HepG2 (cell line): ENCODE data around the gene CDX1. TPM values are rescaled to one million over a fixed set of nuclear protein-coding genes. Genes with fewer than 3 reads are reported as not detected.
A peak's percentile ranks its signal among the peaks of the same experiment; 100 is the strongest.

ENCODE experiments used
- ATAC-seq: fragments of 200-7000 bp; cut with Tn5 transposase; 3 replicates; pipeline ENCODE4 v1.9.1; 2020; ENCODE audit warnings: mild to moderate bottlenecking, moderate library complexity
- BruUV-seq: library from RNA; stranded (reverse); fragments of 400-500 nt; replicated peaks from 2 replicates; lab custom pipeline; 2021; lab: Mats Ljungman, UMichigan
- CTCF ChIA-PET: fragments of 300-600 bp; formaldehyde crosslinking; extraction: SDS; loops from one replicate; lab custom pipeline; 2021; ENCODE audit warnings: low total read pairs, inconsistent platforms, low intra/inter-chr PET ratio; lab: Yijun Ruan, JAX
- POLR2A ChIA-PET: fragments of 350-600 bp; sonication (Branson Sonifier 250); formaldehyde crosslinking; loops from one replicate; lab custom pipeline; 2020; ENCODE audit warnings: antibody characterized with exemption, inconsistent platforms; lab: Yijun Ruan, JAX
- DNase-seq: peaks from one replicate; pipeline ENCODE4 v3.0.0-alpha.2; 2015; ENCODE audit warnings: low spot score
- FAIRE-seq: peaks from 3 replicates; lab custom pipeline; 2011; peaks lifted over from hg19 to GRCh38; lab: Jason Lieb, UNC
- H2AFZ ChIP-seq: one replicate; pipeline ENCODE4 v1.6.1; 2011; ENCODE audit warnings: low read length, inconsistent platforms
- H3K27ac ChIP-seq: fragments of 300-600 bp; 3 replicates; pipeline ENCODE4 v1.8.0; 2011; ENCODE audit warnings: mixed run types, mild to moderate bottlenecking, mixed read lengths, low read length, inconsistent platforms; ENCODE audit not compliant: insufficient read depth; ENCODE audit errors: extremely low read length
- H3K27me3 ChIP-seq, 2 experiments: fragments of 200-600 bp in 1 of 2; 2 replicates in 1 of 2; 3 replicates in 1 of 2; pipeline versions ENCODE4 v1.6.0 to v1.8.0; 2011; ENCODE audit warnings: low read length in 2 of 2, mild to moderate bottlenecking in 2 of 2, moderate library complexity in 2 of 2, inconsistent platforms in 1 of 2; ENCODE audit not compliant: insufficient read depth in 2 of 2, control insufficient read depth in 1 of 2
- H3K36me3 ChIP-seq, 2 experiments: fragments of 200-600 bp in 1 of 2; replicated peaks in 1 of 2; 2 replicates in 1 of 2; 3 replicates in 1 of 2; pipeline versions ENCODE4 v1.5.1 to v1.8.0; 2011; ENCODE audit warnings: low read length in 2 of 2, inconsistent platforms in 1 of 2; ENCODE audit not compliant: insufficient read depth in 2 of 2, control insufficient read depth in 1 of 2
- H3K4me1 ChIP-seq: 2 replicates; pipeline ENCODE4 v1.5.1; 2012; ENCODE audit warnings: low read length, inconsistent platforms; ENCODE audit not compliant: insufficient read depth
- H3K4me2 ChIP-seq: 2 replicates; pipeline ENCODE4 v1.6.0; 2011; ENCODE audit warnings: low read depth, low read length, inconsistent platforms
- H3K4me3 ChIP-seq, 3 experiments: fragments of 200-600 bp in 1 of 3; sonication (generic), shearing (Covaris generic) in 1 of 3; replicated peaks in 1 of 3; 2 replicates each; pipeline ENCODE4 v1.5.1; 2011 to 2016; ENCODE audit warnings: low read length in 3 of 3, inconsistent platforms in 2 of 3, low read depth in 2 of 3, mild to moderate bottlenecking in 2 of 3, control low read depth in 1 of 3, mixed read lengths in 1 of 3; ENCODE audit not compliant: insufficient read depth in 1 of 3
- H3K79me2 ChIP-seq: one replicate; pipeline ENCODE4 v1.6.1; 2011; ENCODE audit warnings: low read length, inconsistent platforms; ENCODE audit not compliant: insufficient read depth
- H3K9ac ChIP-seq: 2 replicates; pipeline ENCODE4 v1.6.0; 2011; ENCODE audit warnings: mild to moderate bottlenecking, low read depth, low read length, inconsistent platforms; ENCODE audit not compliant: insufficient read depth
- H3K9me3 ChIP-seq: 2 replicates; pipeline ENCODE4 v1.5.1; 2012; ENCODE audit warnings: mild to moderate bottlenecking, low read length
- H4K20me1 ChIP-seq: 2 replicates; pipeline ENCODE4 v1.6.0; 2011; ENCODE audit warnings: inconsistent platforms, mild to moderate bottlenecking, low read length, moderate library complexity; ENCODE audit not compliant: insufficient read depth
- AGO1 ChIP-seq: fragments of 200-400 bp; formaldehyde crosslinking; IDR thresholded peaks from 2 replicates; pipeline ENCODE4 v1.6.1; 2017; ENCODE audit warnings: mild to moderate bottlenecking, low read depth, low read length, moderate library complexity; ENCODE audit not compliant: poor library complexity, severe bottlenecking
- DNMT3B ChIP-seq: conservative IDR thresholded peaks from 2 replicates; pipeline ENCODE4 v1.6.1; 2016; ENCODE audit warnings: missing biosample characterization, control low read depth
- DZIP1 ChIP-seq: sonication (generic); formaldehyde crosslinking; IDR thresholded peaks from 2 replicates; pipeline ENCODE4 v1.5.0; 2020; ENCODE audit warnings: mild to moderate bottlenecking, missing genetic modification reagents
- ERF ChIP-seq: IDR thresholded peaks from 2 replicates; pipeline ENCODE4 v1.6.1; 2018; ENCODE audit warnings: missing biosample characterization, missing genetic modification reagents
- ETV5 ChIP-seq: IDR thresholded peaks from 2 replicates; pipeline ENCODE4 v1.6.1; 2018; ENCODE audit warnings: missing biosample characterization, missing genetic modification reagents, inconsistent platforms, borderline replicate concordance
- FLYWCH1 ChIP-seq: sonication (generic); formaldehyde crosslinking; IDR thresholded peaks from 2 replicates; pipeline ENCODE4 v1.8.1; 2023; ENCODE audit warnings: mild to moderate bottlenecking, missing genetic modification reagents
- FOXO1 ChIP-seq: sonication (generic); formaldehyde crosslinking; IDR thresholded peaks from 2 replicates; pipeline ENCODE4 v1.4.0; 2020; ENCODE audit warnings: missing genetic modification reagents
- GMEB2 ChIP-seq: IDR thresholded peaks from 2 replicates; pipeline ENCODE4 v1.6.1; 2016; ENCODE audit warnings: missing biosample characterization, missing genetic modification reagents, low read depth
- KAT8 ChIP-seq: IDR thresholded peaks from 2 replicates; pipeline ENCODE4 v1.6.1; 2016; ENCODE audit warnings: missing genetic modification reagents, missing compliant biosample characterization
- KMT2B ChIP-seq: IDR thresholded peaks from 2 replicates; pipeline ENCODE4 v1.6.1; 2016; ENCODE audit warnings: missing genetic modification reagents, missing compliant biosample characterization
- MAFG ChIP-seq: sonication (generic); formaldehyde crosslinking; IDR thresholded peaks from 2 replicates; pipeline ENCODE4 v1.5.1; 2020; ENCODE audit warnings: mild to moderate bottlenecking, missing genetic modification reagents
- MIXL1 ChIP-seq: IDR thresholded peaks from 2 replicates; pipeline ENCODE4 v1.6.1; 2016
- MYNN ChIP-seq: sonication (generic); formaldehyde crosslinking; IDR thresholded peaks from 2 replicates; pipeline ENCODE4 v1.4.0; 2020; ENCODE audit warnings: mild to moderate bottlenecking, low read depth, missing genetic modification reagents
- NCOA1 ChIP-seq: sonication (generic); formaldehyde crosslinking; IDR thresholded peaks from 2 replicates; pipeline ENCODE4 v1.9.0; 2021; ENCODE audit warnings: missing genetic modification reagents
- NONO ChIP-seq, 2 experiments: fragments of 450-650 bp in 1 of 2; sonication (generic) in 1 of 2; formaldehyde crosslinking in 1 of 2; IDR thresholded peaks in 1 of 2; conservative IDR thresholded peaks in 1 of 2; 2 replicates each; pipeline versions ENCODE4 v1.6.1 to v1.8.0; 2017 to 2022; ENCODE audit warnings: mild to moderate bottlenecking in 1 of 2, missing genetic modification reagents in 1 of 2, moderate library complexity in 1 of 2
- RAD51 ChIP-seq: fragments of 450-650 bp; IDR thresholded peaks from 2 replicates; pipeline ENCODE4 v1.6.1; 2016; ENCODE audit warnings: borderline replicate concordance
- REL ChIP-seq: sonication (generic); formaldehyde crosslinking; conservative IDR thresholded peaks from 2 replicates; pipeline ENCODE4 v1.8.0; 2022; ENCODE audit warnings: mild to moderate bottlenecking, missing genetic modification reagents, moderate library complexity
- TFDP1 ChIP-seq: IDR thresholded peaks from 2 replicates; pipeline ENCODE4 v1.6.1; 2016; ENCODE audit warnings: missing compliant biosample characterization, missing genetic modification reagents, borderline replicate concordance
- ZBTB3 ChIP-seq: sonication (generic); formaldehyde crosslinking; IDR thresholded peaks from 2 replicates; pipeline ENCODE4 v1.4.0; 2020; ENCODE audit warnings: low read depth, mild to moderate bottlenecking, moderate library complexity, missing genetic modification reagents, borderline replicate concordance
- ZNF224 ChIP-seq: sonication (generic); formaldehyde crosslinking; IDR thresholded peaks from 2 replicates; pipeline ENCODE4 v1.5.0; 2020; ENCODE audit warnings: mild to moderate bottlenecking, missing genetic modification reagents
- ZNF83 ChIP-seq: sonication (generic); formaldehyde crosslinking; IDR thresholded peaks from 2 replicates; pipeline ENCODE4 v1.4.0; 2020; ENCODE audit warnings: missing genetic modification reagents, mild to moderate bottlenecking, borderline replicate concordance
- WGBS: methylation state at CpG from one replicate; pipeline ENCODE4 v1.1.6; 2017; ENCODE audit warnings: low lambda C conversion rate; 5-methylcytosine and 5-hydroxymethylcytosine counted together
- in situ Hi-C: cut with HindIII; loops from 2 replicates; pipeline ENCODE4 v1.10.0; 2017; ENCODE audit warnings: low pct_unique_long_range_greater_than_20kb; ENCODE audit not compliant: extremely low pct_ligation_motif_present
- intact Hi-C: fragments of 100-400 bp; cut with micrococcal nuclease; formaldehyde crosslinking; loops from one replicate; pipeline ENCODE4 v1.10.0; 2022; ENCODE audit not compliant: unreplicated experiment
- polyA plus RNA-seq, 8 experiments: library from polyadenylated mRNA; depleted of rRNA in 3 of 8; stranded (reverse) in 7 of 8; unstranded in 1 of 8; fragments of >200 nt; fragmentation: Illumina TruSeq in 4 of 8; extraction: Trizol in 4 of 8; gene quantifications; 2 replicates each; pipeline versions ENCODE4 v1.2.1 to v1.2.3, GENCODE V29; 2011 to 2016; ENCODE audit warnings: low read depth in 4 of 8, missing spikeins in 1 of 8, mixed read lengths in 1 of 8; ENCODE audit not compliant: insufficient read depth in 1 of 8
- total RNA-seq, 5 experiments: library from RNA; depleted of rRNA; stranded (reverse); fragments of >200 nt; fragmentation: Illumina TruSeq; extraction: Trizol; gene quantifications; 2 replicates each; pipeline ENCODE4 v1.2.3, GENCODE V29; 2016; ENCODE audit warnings: low read depth in 1 of 5

CDX1 gene
- total and polyA plus RNA-seq, 2 of the 13 experiments (the other 11 are each of a cell fraction or from before 2014, with no cell fraction given), result not detected

DNA sequence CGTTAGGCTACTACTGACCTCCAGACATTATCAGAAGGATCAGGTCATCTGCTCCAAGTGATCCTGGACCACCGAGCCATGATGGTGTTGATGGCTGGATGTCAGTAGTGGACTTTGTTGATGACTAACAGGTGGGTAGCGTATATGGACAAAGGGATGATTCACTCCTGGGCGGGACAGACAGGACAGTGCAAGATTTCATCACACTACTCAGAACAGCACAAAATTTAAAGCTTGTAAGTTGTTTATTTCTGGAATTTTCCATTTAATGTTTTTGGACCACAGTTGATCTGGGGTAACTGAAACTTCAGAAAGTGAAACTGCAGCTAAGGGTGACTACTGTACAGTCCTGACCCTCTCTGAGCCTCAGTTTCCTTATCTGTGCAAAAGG lies 23.6 kb upstream of the CDX1 start:
- Histone ChIP-seq H3K4me3 (peak overlapping the region in 1 of 3 experiments; percentile 18; a peak in 1 of 6 replicates), H3K4me2 (peak overlapping the region; percentile 19), H4K20me1 (no peaks in the 10 kb centered on the region), H3K36me3 (no peaks in the 10 kb centered on the region), H3K4me1 (peaks cover 97% of the 10 kb centered on the region), H3K9ac (no peak overlapping the region; the same call in 1 of the 2 replicates), H3K27me3 (no peaks in the 10 kb centered on the region), H3K79me2 (peaks cover 2% of the 10 kb centered on the region), H3K27ac (peak overlapping the region; percentile 62), H3K9me3 (no peaks in the 10 kb centered on the region), H2AFZ (no peak overlapping the region)
- CTCF ChIA-PET, result no interaction called here
- WGBS, result 2% methylated on average over 3 of the region's 4 CpGs
- intact Hi-C loops, result loop anchor here (1.0 to 10.0 kb wide), 2 partner anchors 18 to 282 kb away; no protein-coding TSS in a partner anchor
- ATAC-seq (peak; percentile 64), FAIRE-seq (peak; percentile 94), DNase-seq (peak; percentile 91)
- POLR2A ChIA-PET, result interaction anchor here (0.8 to 1.2 kb wide), 6 partner anchors 11 to 117 kb away, joined by 3 to 7 read pairs (median 4); no protein-coding TSS in a partner anchor
- BruUV-seq, result no TSS peak
- in situ Hi-C loops, result no loop called here
- TF ChIP-seq TFDP1 (CRISPR knock-in tag), result peak; percentile 62; the same call in 1 of the 2 replicates
- TF ChIP-seq ZBTB3 (CRISPR knock-in tag), result no peak
- TF ChIP-seq ETV5, result peak; percentile 51; the same call in 1 of the 2 replicates
- no peak; the same call in 1 of the 2 replicates for TF ChIP-seq DNMT3B (CRISPR knock-in tag)
- TF ChIP-seq FLYWCH1 (CRISPR knock-in tag), result no peak
- TF ChIP-seq REL (CRISPR knock-in tag), result no peak; the same call in 1 of the 2 replicates
- TF ChIP-seq FOXO1 (CRISPR knock-in tag), result peak; percentile 81
- TF ChIP-seq KMT2B, result no peak
- no peak for TF ChIP-seq ZNF83 (CRISPR knock-in tag)
- TF ChIP-seq DZIP1 (CRISPR knock-in tag), result no peak
- no peak for TF ChIP-seq AGO1
- TF ChIP-seq KAT8 (CRISPR knock-in tag), result peak; percentile 45; the same call in 1 of the 2 replicates
- peak; percentile 56 for TF ChIP-seq ERF (CRISPR knock-in tag)
- no peak for TF ChIP-seq ZNF224
- TF ChIP-seq NCOA1 (CRISPR knock-in tag), result no peak
- TF ChIP-seq NONO (IDR thresholded peaks at IDR 0.05), result no peak
- 0 out of 2 replicates have a peak, but pooled peaks have one; percentile 46 for TF ChIP-seq NONO (CRISPR knock-in tag; conservative IDR thresholded peaks at IDR 0.05)
- TF ChIP-seq MYNN (CRISPR knock-in tag), result no peak
- TF ChIP-seq MAFG (CRISPR knock-in tag), result no peak
- TF ChIP-seq GMEB2 (CRISPR knock-in tag), result no peak
- TF ChIP-seq RAD51, result no peak
- no peak; the same call in 1 of the 2 replicates for TF ChIP-seq MIXL1
